HepG2 (cell line): ENCODE results near the gene PAN3. TPM values are rescaled to one million over a fixed set of nuclear protein-coding genes. Genes with fewer than 3 reads are reported as not detected.

Experiments used
- ATAC-seq: fragments of 200-7000 bp; cut with Tn5 transposase; 3 replicates; pipeline ENCODE4 v1.9.1; 2020; ENCODE audit warnings: mild to moderate bottlenecking, moderate library complexity
- BruUV-seq: library from RNA; stranded (reverse); fragments of 400-500 nt; replicated peaks from 2 replicates; lab custom pipeline; 2021; lab: Mats Ljungman, UMichigan
- CTCF ChIA-PET: fragments of 300-600 bp; formaldehyde crosslinking; extraction: SDS; loops from one replicate; lab custom pipeline; 2021; ENCODE audit warnings: low total read pairs, inconsistent platforms, low intra/inter-chr PET ratio; lab: Yijun Ruan, JAX
- POLR2A ChIA-PET: fragments of 350-600 bp; sonication (Branson Sonifier 250); formaldehyde crosslinking; loops from one replicate; lab custom pipeline; 2020; ENCODE audit warnings: antibody characterized with exemption, inconsistent platforms; lab: Yijun Ruan, JAX
- DNase-seq: peaks from one replicate; pipeline ENCODE4 v3.0.0-alpha.2; 2015; ENCODE audit warnings: low spot score
- FAIRE-seq: peaks from 3 replicates; lab custom pipeline; 2011; peaks lifted over from hg19 to GRCh38; lab: Jason Lieb, UNC
- H2AFZ ChIP-seq: one replicate; pipeline ENCODE4 v1.6.1; 2011; ENCODE audit warnings: low read length, inconsistent platforms
- H3K27ac ChIP-seq: fragments of 300-600 bp; 3 replicates; pipeline ENCODE4 v1.8.0; 2011; ENCODE audit warnings: mixed run types, mild to moderate bottlenecking, mixed read lengths, low read length, inconsistent platforms; ENCODE audit not compliant: insufficient read depth; ENCODE audit errors: extremely low read length
- H3K27me3 ChIP-seq, 2 experiments: fragments of 200-600 bp in 1 of 2; 2 replicates in 1 of 2; 3 replicates in 1 of 2; pipeline versions ENCODE4 v1.6.0 to v1.8.0; 2011; ENCODE audit warnings: low read length in 2 of 2, mild to moderate bottlenecking in 2 of 2, moderate library complexity in 2 of 2, inconsistent platforms in 1 of 2; ENCODE audit not compliant: insufficient read depth in 2 of 2, control insufficient read depth in 1 of 2
- H3K36me3 ChIP-seq, 2 experiments: fragments of 200-600 bp in 1 of 2; replicated peaks in 1 of 2; 2 replicates in 1 of 2; 3 replicates in 1 of 2; pipeline versions ENCODE4 v1.5.1 to v1.8.0; 2011; ENCODE audit warnings: low read length in 2 of 2, inconsistent platforms in 1 of 2; ENCODE audit not compliant: insufficient read depth in 2 of 2, control insufficient read depth in 1 of 2
- H3K4me1 ChIP-seq: 2 replicates; pipeline ENCODE4 v1.5.1; 2012; ENCODE audit warnings: low read length, inconsistent platforms; ENCODE audit not compliant: insufficient read depth
- H3K4me2 ChIP-seq: 2 replicates; pipeline ENCODE4 v1.6.0; 2011; ENCODE audit warnings: low read depth, low read length, inconsistent platforms
- H3K4me3 ChIP-seq, 3 experiments: fragments of 200-600 bp in 1 of 3; sonication (generic), shearing (Covaris generic) in 1 of 3; replicated peaks in 1 of 3; 2 replicates each; pipeline ENCODE4 v1.5.1; 2011 to 2016; ENCODE audit warnings: low read length in 3 of 3, inconsistent platforms in 2 of 3, low read depth in 2 of 3, mild to moderate bottlenecking in 2 of 3, control low read depth in 1 of 3, mixed read lengths in 1 of 3; ENCODE audit not compliant: insufficient read depth in 1 of 3
- H3K79me2 ChIP-seq: one replicate; pipeline ENCODE4 v1.6.1; 2011; ENCODE audit warnings: low read length, inconsistent platforms; ENCODE audit not compliant: insufficient read depth
- H3K9ac ChIP-seq: 2 replicates; pipeline ENCODE4 v1.6.0; 2011; ENCODE audit warnings: mild to moderate bottlenecking, low read depth, low read length, inconsistent platforms; ENCODE audit not compliant: insufficient read depth
- H3K9me3 ChIP-seq: 2 replicates; pipeline ENCODE4 v1.5.1; 2012; ENCODE audit warnings: mild to moderate bottlenecking, low read length
- H4K20me1 ChIP-seq: 2 replicates; pipeline ENCODE4 v1.6.0; 2011; ENCODE audit warnings: inconsistent platforms, mild to moderate bottlenecking, low read length, moderate library complexity; ENCODE audit not compliant: insufficient read depth
- ARNT ChIP-seq: fragments of 450-650 bp; IDR thresholded peaks from 2 replicates; pipeline ENCODE4 v1.6.1; 2017
- ATF1 ChIP-seq: IDR thresholded peaks from 2 replicates; pipeline ENCODE4 v1.6.1; 2016; ENCODE audit warnings: mild to moderate bottlenecking, control low read depth
- FOXA1 ChIP-seq, 2 experiments: fragments of 450-650 bp in 1 of 2; sonication (generic) in 1 of 2; formaldehyde crosslinking in 1 of 2; IDR thresholded peaks; 2 replicates each; pipeline versions ENCODE4 v1.4.0 to v1.6.1; 2016 to 2020; ENCODE audit warnings: missing genetic modification reagents in 1 of 2
- FOXO1 ChIP-seq: sonication (generic); formaldehyde crosslinking; IDR thresholded peaks from 2 replicates; pipeline ENCODE4 v1.4.0; 2020; ENCODE audit warnings: missing genetic modification reagents
- KLF11 ChIP-seq: IDR thresholded peaks from 2 replicates; pipeline ENCODE4 v1.6.1; 2016; ENCODE audit warnings: missing compliant biosample characterization
- MEIS1 ChIP-seq: sonication (generic); formaldehyde crosslinking; IDR thresholded peaks from 2 replicates; pipeline ENCODE4 v1.9.0; 2021; ENCODE audit warnings: mild to moderate bottlenecking, missing genetic modification reagents, moderate library complexity, borderline replicate concordance
- MEIS2 ChIP-seq: sonication (generic); formaldehyde crosslinking; IDR thresholded peaks from 2 replicates; pipeline ENCODE4 v1.9.0; 2021; ENCODE audit warnings: mild to moderate bottlenecking, missing genetic modification reagents
- PHB2 ChIP-seq: fragments of 450-650 bp; IDR thresholded peaks from 2 replicates; pipeline ENCODE4 v1.6.1; 2018; ENCODE audit not compliant: partially characterized antibody
- PHF21A ChIP-seq: sonication (generic); formaldehyde crosslinking; IDR thresholded peaks from 2 replicates; pipeline ENCODE4 v1.5.0; 2020; ENCODE audit warnings: mild to moderate bottlenecking, missing genetic modification reagents
- STAG1 ChIP-seq: sonication (generic); formaldehyde crosslinking; IDR thresholded peaks from 2 replicates; pipeline ENCODE4 v1.4.0; 2020; ENCODE audit warnings: missing genetic modification reagents
- ZKSCAN1 ChIP-seq: fragments of 150-350 bp; IDR thresholded peaks from 2 replicates; pipeline ENCODE4 v1.6.1; 2014; ENCODE audit warnings: low read length
- ZNF781 ChIP-seq: sonication (generic); formaldehyde crosslinking; IDR thresholded peaks from 2 replicates; pipeline ENCODE4 v1.5.1; 2020; ENCODE audit warnings: borderline replicate concordance, mild to moderate bottlenecking, missing genetic modification reagents; ENCODE audit errors: not compliant biosample characterization
- WGBS: methylation state at CpG from one replicate; pipeline ENCODE4 v1.1.6; 2017; ENCODE audit warnings: low lambda C conversion rate; 5-methylcytosine and 5-hydroxymethylcytosine counted together
- in situ Hi-C: cut with HindIII; loops from 2 replicates; pipeline ENCODE4 v1.10.0; 2017; ENCODE audit warnings: low pct_unique_long_range_greater_than_20kb; ENCODE audit not compliant: extremely low pct_ligation_motif_present
- intact Hi-C: fragments of 100-400 bp; cut with micrococcal nuclease; formaldehyde crosslinking; loops from one replicate; pipeline ENCODE4 v1.10.0; 2022; ENCODE audit not compliant: unreplicated experiment
- polyA plus RNA-seq, 8 experiments: library from polyadenylated mRNA; depleted of rRNA in 3 of 8; stranded (reverse) in 7 of 8; unstranded in 1 of 8; fragments of >200 nt; fragmentation: Illumina TruSeq in 4 of 8; extraction: Trizol in 4 of 8; gene quantifications; 2 replicates each; pipeline versions ENCODE4 v1.2.1 to v1.2.3, GENCODE V29; 2011 to 2016; ENCODE audit warnings: low read depth in 4 of 8, missing spikeins in 1 of 8, mixed read lengths in 1 of 8; ENCODE audit not compliant: insufficient read depth in 1 of 8
- total RNA-seq, 5 experiments: library from RNA; depleted of rRNA; stranded (reverse); fragments of >200 nt; fragmentation: Illumina TruSeq; extraction: Trizol; gene quantifications; 2 replicates each; pipeline ENCODE4 v1.2.3, GENCODE V29; 2016; ENCODE audit warnings: low read depth in 1 of 5
- TF ChIP-seq, protein P1 (sequence below): sonication (generic); formaldehyde crosslinking; IDR thresholded peaks from 2 replicates; pipeline ENCODE4 v1.4.0; 2020; ENCODE audit warnings: missing genetic modification reagents, borderline replicate concordance
- TF ChIP-seq, protein P2 (sequence below): sonication (generic); formaldehyde crosslinking; IDR thresholded peaks from 2 replicates; pipeline ENCODE4 v1.4.0; 2020; ENCODE audit warnings: missing genetic modification reagents
- TF ChIP-seq, protein P3 (sequence below): sonication (generic); formaldehyde crosslinking; IDR thresholded peaks from 2 replicates; pipeline ENCODE4 v1.8.0; 2022; ENCODE audit warnings: mild to moderate bottlenecking, missing genetic modification reagents; ENCODE audit not compliant: insufficient replicate concordance

PAN3 gene
- total and polyA plus RNA-seq, 2 of the 13 experiments (the other 11 are each of a cell fraction or from before 2014, with no cell fraction given): 9.7 to 10.6 TPM

DNA sequence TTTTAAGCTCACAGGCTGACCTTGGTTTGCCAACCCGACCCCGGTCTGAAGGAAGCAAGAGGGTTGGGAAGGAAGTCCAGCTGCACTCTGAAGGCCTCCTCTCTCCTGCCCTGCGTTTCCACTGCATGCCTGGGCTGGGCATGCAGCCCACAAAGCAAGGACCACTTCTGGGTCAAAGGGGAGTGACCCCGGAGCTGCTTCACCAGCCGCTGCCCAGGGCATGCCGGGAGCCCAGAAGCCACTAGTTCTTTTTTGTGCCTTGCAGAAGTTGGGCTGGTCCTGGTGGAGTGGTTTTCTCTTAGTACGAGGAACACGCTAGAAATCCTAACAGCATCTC lies 189.9 kb downstream of the PAN3 start:
- no peak for FAIRE-seq
- in situ Hi-C loops: loop anchor here (10.0 kb wide), 1 partner anchor 467 kb away; no protein-coding TSS in a partner anchor

DNA sequence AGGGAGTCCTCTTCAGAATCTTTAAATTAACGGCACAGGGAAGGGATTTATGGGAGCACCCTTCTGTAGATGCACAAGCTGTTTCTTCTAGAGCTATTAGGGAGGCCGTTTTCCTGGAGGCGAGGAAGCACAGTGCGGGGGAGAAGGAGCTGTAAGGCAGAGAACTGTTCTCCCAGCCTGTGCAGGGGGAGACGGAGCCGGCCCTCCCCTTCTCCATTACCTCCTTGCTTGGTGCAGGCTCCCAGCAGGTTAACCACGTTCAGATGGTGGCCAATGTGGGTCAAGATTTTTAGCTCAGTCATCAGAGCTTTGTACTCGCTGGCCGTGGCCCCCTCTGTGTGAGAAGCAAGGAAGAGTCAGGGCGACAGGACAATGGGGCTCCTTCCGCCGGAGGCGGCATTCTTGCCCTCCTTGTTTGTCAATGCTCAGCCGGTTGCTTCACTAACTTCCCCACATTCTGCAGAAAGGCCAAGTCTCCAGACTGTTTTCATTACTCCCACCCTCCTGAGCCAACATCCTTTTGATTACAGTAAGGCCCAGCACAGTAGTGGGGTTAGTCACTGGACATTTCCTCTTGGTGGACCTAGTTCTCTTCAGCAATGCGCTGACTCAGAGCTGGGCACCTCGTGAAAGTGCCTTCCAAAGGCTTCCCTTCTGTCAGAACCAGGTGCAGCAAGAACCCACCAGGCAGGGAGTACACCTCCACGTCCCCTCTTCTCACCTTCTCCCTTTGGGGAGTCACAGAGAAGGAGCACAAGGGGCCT lies 191.2 kb downstream of the PAN3 start:
- no peaks in the 10 kb centered on the region; a peak in 1 of 5 replicates for H3K27me3 ChIP-seq
- no peak overlapping the region for H3K4me3 ChIP-seq
- H3K4me2 ChIP-seq: no peak overlapping the region
- intact Hi-C loops (no loop called here), in situ Hi-C loops (loop anchor here (10.0 kb wide), 1 partner anchor 465 kb away; no protein-coding TSS in a partner anchor)
- H3K4me1 ChIP-seq: no peaks in the 10 kb centered on the region
- CTCF ChIA-PET: no interaction called here
- no peaks in the 10 kb centered on the region for H3K79me2 ChIP-seq
- no peak overlapping the region for H3K27ac ChIP-seq
- 52% methylated on average over 13 of the region's 17 CpGs for WGBS
- POLR2A ChIA-PET: no interaction called here
- no peak overlapping the region for H2AFZ ChIP-seq
- no peaks in the 10 kb centered on the region for H3K9me3 ChIP-seq
- ATAC-seq (no peak; the same call in 2 of the 3 replicates), DNase-seq (no peak), FAIRE-seq (no peak)
- no peaks in the 10 kb centered on the region for H3K36me3 ChIP-seq
- H4K20me1 ChIP-seq: no peaks in the 10 kb centered on the region
- no TSS peak for BruUV-seq
- no peak overlapping the region for H3K9ac ChIP-seq
- no peak for TF ChIP-seq FOXO1 (CRISPR knock-in tag)
- TF ChIP-seq FOXA1 (IDR thresholded peaks at IDR 0.05): no peak
- no peak for TF ChIP-seq FOXA1 (CRISPR knock-in tag; IDR thresholded peaks at IDR 0.05)
- TF ChIP-seq, protein P1, sequence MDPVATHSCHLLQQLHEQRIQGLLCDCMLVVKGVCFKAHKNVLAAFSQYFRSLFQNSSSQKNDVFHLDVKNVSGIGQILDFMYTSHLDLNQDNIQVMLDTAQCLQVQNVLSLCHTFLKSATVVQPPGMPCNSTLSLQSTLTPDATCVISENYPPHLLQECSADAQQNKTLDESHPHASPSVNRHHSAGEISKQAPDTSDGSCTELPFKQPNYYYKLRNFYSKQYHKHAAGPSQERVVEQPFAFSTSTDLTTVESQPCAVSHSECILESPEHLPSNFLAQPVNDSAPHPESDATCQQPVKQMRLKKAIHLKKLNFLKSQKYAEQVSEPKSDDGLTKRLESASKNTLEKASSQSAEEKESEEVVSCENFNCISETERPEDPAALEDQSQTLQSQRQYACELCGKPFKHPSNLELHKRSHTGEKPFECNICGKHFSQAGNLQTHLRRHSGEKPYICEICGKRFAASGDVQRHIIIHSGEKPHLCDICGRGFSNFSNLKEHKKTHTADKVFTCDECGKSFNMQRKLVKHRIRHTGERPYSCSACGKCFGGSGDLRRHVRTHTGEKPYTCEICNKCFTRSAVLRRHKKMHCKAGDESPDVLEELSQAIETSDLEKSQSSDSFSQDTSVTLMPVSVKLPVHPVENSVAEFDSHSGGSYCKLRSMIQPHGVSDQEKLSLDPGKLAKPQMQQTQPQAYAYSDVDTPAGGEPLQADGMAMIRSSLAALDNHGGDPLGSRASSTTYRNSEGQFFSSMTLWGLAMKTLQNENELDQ (CRISPR knock-in tag): no peak
- TF ChIP-seq ZKSCAN1: no peak
- no peak for TF ChIP-seq ZNF781 (CRISPR knock-in tag)
- TF ChIP-seq ATF1: no peak
- TF ChIP-seq, protein P2, sequence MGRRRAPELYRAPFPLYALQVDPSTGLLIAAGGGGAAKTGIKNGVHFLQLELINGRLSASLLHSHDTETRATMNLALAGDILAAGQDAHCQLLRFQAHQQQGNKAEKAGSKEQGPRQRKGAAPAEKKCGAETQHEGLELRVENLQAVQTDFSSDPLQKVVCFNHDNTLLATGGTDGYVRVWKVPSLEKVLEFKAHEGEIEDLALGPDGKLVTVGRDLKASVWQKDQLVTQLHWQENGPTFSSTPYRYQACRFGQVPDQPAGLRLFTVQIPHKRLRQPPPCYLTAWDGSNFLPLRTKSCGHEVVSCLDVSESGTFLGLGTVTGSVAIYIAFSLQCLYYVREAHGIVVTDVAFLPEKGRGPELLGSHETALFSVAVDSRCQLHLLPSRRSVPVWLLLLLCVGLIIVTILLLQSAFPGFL (CRISPR knock-in tag): no peak
- no peak for TF ChIP-seq ARNT
- no peak for TF ChIP-seq KLF11 (CRISPR knock-in tag)

More for the DNA sequence above, 189.9 kb downstream of the PAN3 start:
- no peak overlapping the region for H3K4me3 ChIP-seq
- no peak for DNase-seq
- H3K27me3 ChIP-seq: no peaks in the 10 kb centered on the region; a peak in 1 of 5 replicates
- ChIA-PET POLR2A (no interaction called here), CTCF (no interaction called here)
- no peak for ATAC-seq
- BruUV-seq: no TSS peak
- H3K9me3 ChIP-seq: no peaks in the 10 kb centered on the region
- intact Hi-C loops: no loop called here
- no peak overlapping the region for H3K9ac ChIP-seq
- no peak overlapping the region for H3K27ac ChIP-seq
- WGBS: 38% methylated on average over 4 of the region's 8 CpGs
- H4K20me1 ChIP-seq: no peaks in the 10 kb centered on the region
- H3K79me2 ChIP-seq: no peaks in the 10 kb centered on the region
- H3K36me3 ChIP-seq: no peaks in the 10 kb centered on the region
- TF ChIP-seq STAG1 (CRISPR knock-in tag) (no peak), MEIS1 (CRISPR knock-in tag) (no peak), PHF21A (CRISPR knock-in tag) (no peak), MEIS2 (no peak), PHB2 (no peak)
- TF ChIP-seq, protein P3, sequence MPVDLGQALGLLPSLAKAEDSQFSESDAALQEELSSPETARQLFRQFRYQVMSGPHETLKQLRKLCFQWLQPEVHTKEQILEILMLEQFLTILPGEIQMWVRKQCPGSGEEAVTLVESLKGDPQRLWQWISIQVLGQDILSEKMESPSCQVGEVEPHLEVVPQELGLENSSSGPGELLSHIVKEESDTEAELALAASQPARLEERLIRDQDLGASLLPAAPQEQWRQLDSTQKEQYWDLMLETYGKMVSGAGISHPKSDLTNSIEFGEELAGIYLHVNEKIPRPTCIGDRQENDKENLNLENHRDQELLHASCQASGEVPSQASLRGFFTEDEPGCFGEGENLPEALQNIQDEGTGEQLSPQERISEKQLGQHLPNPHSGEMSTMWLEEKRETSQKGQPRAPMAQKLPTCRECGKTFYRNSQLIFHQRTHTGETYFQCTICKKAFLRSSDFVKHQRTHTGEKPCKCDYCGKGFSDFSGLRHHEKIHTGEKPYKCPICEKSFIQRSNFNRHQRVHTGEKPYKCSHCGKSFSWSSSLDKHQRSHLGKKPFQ (CRISPR knock-in tag): no peak
- no peak overlapping the region for H3K4me2 ChIP-seq
- H2AFZ ChIP-seq: no peak overlapping the region
- H3K4me1 ChIP-seq: no peaks in the 10 kb centered on the region
